GM18951 (cell line): ENCODE data around the gene NT5C3A.
A peak's percentile ranks its signal among the peaks of the same experiment; 100 is the strongest.
"Not testable (repeated sequence)": the region's sequence is repeated elsewhere in the genome, so short reads cannot be mapped to it uniquely, and the experiment has no call there.

Source experiments
- POLR2A ChIP-seq: IDR thresholded peaks from 4 replicates; pipeline ENCODE4 v1.6.1; 2011; ENCODE audit warnings: mild to moderate bottlenecking; ENCODE audit not compliant: insufficient read length, insufficient read depth; ENCODE audit errors: extremely low read depth
- in situ Hi-C: fragments of 300-500 bp; cut with MboI; formaldehyde crosslinking; loops from one replicate; pipeline ENCODE4 v1.12.0; 2022; ENCODE audit warnings: low sequenced_read_pairs, mixed read lengths, inconsistent platforms; ENCODE audit not compliant: unreplicated experiment

Gene NT5C3A

GRCh38 chr7:33043501-33044400 lies 18.8 kb downstream of the NT5C3A start:
- in situ Hi-C loops: no loop called here
- TF ChIP-seq POLR2A: no peak

GRCh38 chr7:33041631-33042428 lies 20.7 kb downstream of the NT5C3A start:
- in situ Hi-C loops: no loop called here
- TF ChIP-seq POLR2A: no peak

GRCh38 chr7:33040803-33041516 lies 21.6 kb downstream of the NT5C3A start:
- peak; percentile 82 for TF ChIP-seq POLR2A
- in situ Hi-C loops: no loop called here

GRCh38 chr7:33039903-33040292 lies 22.7 kb downstream of the NT5C3A start:
- TF ChIP-seq POLR2A: no peak
- in situ Hi-C loops: no loop called here

GRCh38 chr7:33039257-33039902 lies 23.2 kb downstream of the NT5C3A start:
- TF ChIP-seq POLR2A: no peak
- in situ Hi-C loops: no loop called here

GRCh38 chr7:33038639-33039038 lies 23.9 kb downstream of the NT5C3A start:
- in situ Hi-C loops: no loop called here
- no peak for TF ChIP-seq POLR2A

GRCh38 chr7:33035776-33036175 lies 26.8 kb downstream of the NT5C3A start:
- in situ Hi-C loops: no loop called here
- TF ChIP-seq POLR2A: no peak

- in situ Hi-C loops: no loop called here
- no peak for TF ChIP-seq POLR2A
Measured at GRCh38 chr7:33024189-33024757, 38.3 kb downstream of the NT5C3A start.

- no peak for TF ChIP-seq POLR2A
- in situ Hi-C loops: no loop called here
Measured at GRCh38 chr7:33012364-33012763, 50.2 kb downstream of the NT5C3A start.

- TF ChIP-seq POLR2A: no peak
- in situ Hi-C loops: no loop called here
Measured at GRCh38 chr7:33009734-33010133, 52.8 kb downstream of the NT5C3A start.

- in situ Hi-C loops: not testable (repeated sequence)
Measured at GRCh38 chr7:33005690-33006089, 56.9 kb downstream of the NT5C3A start.

GRCh38 chr7:33005193-33005592 lies 57.4 kb downstream of the NT5C3A start:
- in situ Hi-C loops: not testable (repeated sequence)

GRCh38 chr7:33004104-33004616 lies 58.4 kb downstream of the NT5C3A start:
- in situ Hi-C loops: not testable (repeated sequence)

- in situ Hi-C loops: not testable (repeated sequence)
Measured at GRCh38 chr7:33003111-33003510, 59.5 kb downstream of the NT5C3A start.

GRCh38 chr7:32999380-32999779 lies 63.2 kb downstream of the NT5C3A start:
- in situ Hi-C loops: not testable (repeated sequence)

GRCh38 chr7:32998361-32999171 lies 64.0 kb downstream of the NT5C3A start:
- in situ Hi-C loops: not testable (repeated sequence)

- in situ Hi-C loops: not testable (repeated sequence)
Measured at GRCh38 chr7:32997956-32998355, 64.6 kb downstream of the NT5C3A start.
